ENCODE measurements around the gene INSL3.

Gene INSL3

DNA sequence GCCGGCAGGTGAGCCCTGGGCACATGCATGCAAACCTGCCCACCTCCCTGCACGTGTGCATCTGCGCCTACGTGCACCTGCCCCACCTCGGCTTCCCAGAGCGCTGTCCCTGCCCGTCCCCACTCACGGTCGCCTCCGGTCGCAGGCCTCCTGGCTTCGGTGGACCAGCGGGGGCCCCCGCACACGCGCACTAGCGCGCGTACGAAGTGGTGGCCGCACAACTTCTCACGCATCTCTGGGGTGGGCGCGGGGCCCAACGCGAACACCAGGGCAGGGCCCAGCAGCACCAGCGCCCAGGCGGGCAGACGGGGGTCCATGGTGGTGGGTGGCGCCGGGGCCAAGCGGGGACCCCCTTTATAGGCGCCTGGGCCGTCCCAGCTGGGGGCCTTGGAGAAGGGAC, at the start of gene INSL3:
Gene INSL3 (minus strand): TSS at position 330 of the 400 bp plus-strand sequence. CDS start 13 bp downstream, at position 317.
- DNase-seq (ENCODE audit: low spot score), result no peak

GRCh38 chr19:17869114-17869608, 47.8 kb upstream of the INSL3 start:
- DNase-seq (ENCODE audit: low spot score), result no peak

- DNase-seq (ENCODE audit: low spot score), result no peak
Measured at GRCh38 chr19:17868669-17869068, 47.4 kb upstream of the INSL3 start.

DNA sequence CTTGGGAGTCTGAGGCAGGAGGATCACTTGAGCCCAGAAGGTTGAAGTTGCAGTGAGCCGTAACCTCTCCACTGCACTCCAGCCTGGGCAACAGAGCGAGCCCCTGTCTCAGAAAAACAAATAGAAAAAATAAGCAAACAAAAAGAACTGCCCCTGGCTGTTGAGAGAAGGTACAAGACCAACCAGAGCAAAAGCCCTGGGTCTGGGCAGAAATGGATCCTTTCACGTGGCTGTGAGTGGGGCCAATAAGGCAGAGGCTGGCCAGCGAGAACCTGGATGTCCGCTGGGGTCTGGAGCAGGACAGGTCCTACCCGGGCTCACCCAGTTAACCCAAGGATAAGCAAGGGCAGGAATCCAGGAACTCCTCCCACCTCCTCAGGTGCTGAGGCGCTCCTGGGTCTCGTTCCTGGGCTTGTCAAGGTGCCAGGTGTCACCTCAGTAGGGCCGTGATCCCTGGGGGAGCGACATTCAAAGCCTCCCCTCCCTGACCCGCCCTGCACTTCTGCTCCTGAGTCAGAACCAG, 45.7 kb upstream of the INSL3 start:
- peak; percentile 53 for DNase-seq (ENCODE audit: low spot score)

GRCh38 chr19:17866312-17866963, 45.1 kb upstream of the INSL3 start:
- no peak for DNase-seq (ENCODE audit: low spot score)

DNA sequence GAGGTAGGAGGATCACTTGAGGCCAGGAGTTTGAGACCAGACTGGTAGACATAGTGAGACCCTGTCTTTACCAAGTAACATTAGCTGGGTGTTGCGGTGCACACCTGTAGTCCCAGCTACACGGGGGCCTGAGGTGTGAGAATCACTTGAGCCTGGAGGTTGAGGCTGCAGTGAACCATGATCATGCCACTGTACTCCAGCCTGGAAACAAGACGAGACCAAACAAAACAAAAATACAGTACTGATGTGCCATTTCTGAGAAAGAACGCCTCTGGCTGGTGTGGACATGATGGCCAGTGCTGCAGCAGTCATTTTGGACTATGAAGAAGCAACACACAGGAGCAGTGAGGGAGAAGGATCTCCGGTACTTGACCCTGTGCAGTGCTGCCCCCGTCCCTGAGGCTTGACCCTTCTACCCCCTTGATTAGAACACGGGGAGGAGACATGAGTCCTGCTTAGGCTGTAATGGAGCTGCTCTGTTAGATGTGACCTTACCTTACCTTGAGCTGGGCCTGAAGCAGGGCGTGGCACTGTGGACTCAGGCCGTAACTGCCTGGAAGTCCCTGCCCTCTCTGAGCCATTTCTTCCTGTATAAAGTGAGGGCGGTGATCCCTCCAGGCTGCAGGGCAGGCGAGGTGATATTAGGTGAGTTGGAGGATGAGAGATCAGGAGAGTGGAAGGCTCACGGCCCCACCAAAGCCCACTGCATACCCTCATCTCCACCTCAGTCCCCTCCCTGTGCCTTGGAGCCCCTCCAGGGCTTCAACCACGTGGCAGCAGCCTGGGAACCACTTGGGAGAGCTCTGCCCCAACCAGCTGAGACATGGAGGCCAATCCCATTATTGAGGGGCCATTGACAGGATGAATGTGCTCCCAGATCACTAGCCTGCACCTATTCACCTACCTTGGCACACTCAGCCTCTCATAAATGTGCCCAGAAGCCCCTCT, 44.3 kb upstream of the INSL3 start:
- DNase-seq (ENCODE audit: low spot score), result peak; percentile 62

DNA sequence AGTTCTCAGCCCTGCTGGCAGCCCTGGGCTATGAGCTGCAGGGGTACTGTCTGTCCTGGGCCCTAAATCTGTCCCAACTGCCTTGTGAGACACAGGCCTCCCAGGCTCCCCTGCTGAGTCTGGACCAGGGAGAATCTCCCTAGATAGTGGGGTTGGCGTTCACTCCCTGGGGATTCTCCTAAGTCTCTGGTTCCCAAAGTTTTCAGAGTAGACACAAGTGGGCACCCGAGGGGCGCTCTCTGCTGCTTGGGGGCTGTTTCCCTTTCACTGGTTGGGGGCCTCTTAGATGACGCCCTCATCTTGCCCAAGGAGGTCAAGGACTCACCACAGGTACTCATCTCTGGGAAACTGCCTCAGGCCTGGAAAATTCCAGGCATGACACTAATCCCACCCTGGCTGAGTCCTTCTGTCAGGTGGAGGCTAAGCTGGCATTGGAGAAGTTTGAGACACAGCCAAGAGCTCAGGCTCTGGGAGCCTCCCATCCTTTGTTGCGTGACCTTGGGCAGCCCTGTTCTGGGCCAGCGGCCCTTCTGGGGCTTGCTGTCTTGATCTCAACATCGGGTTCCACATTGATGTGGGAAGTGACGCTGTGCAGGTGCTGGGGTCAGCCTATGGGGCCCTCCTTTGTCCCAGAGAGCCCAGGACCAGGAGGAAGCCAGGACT, 42.3 kb upstream of the INSL3 start:
- DNase-seq (ENCODE audit: low spot score), result peak; percentile 36

- DNase-seq (ENCODE audit: low spot score), result no peak
Measured at GRCh38 chr19:17862711-17863519, 41.6 kb upstream of the INSL3 start.

DNA sequence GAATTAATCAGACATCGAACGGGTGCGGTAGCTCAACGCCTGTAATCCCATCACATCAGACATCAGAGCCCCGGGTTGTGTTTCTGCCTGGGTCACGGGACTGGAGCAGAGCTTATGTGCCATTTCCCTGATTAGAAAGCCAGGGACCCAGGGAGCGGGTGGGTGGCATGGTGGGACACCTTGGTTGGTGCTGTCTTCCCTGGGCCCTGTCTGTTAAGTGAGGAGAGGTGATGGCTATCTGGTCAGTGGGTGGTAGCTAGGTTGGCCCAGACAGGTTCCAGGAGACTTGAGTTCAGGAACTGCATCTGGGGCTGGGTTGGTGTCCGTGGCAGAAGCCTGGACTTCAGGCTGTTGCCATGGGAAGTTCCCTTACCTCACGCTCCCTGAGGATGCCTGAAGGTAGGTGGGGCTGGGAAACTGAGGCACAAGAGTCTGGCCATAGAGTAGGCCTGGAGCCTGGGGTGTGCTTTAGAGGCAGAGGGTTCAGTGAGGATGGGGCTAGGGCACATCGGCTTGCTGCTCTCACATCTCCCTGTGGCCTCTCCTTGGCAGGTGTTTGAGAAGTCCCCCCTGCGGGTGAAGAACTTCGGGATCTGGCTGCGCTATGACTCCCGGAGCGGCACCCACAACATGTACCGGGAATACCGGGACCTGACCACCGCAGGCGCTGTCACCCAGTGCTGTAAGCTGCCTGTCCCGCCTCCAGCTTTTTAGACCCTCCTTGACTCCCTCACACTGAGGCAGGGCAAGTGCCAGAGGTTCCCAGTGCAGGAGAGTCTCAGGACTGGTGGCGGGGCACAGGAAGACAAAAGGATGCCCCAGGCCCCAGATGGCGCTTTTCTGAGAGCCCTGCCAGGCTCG, 40.5 kb upstream of the INSL3 start:
- DNase-seq (ENCODE audit: low spot score), result peak; percentile 31

- peak; percentile 24 for DNase-seq (ENCODE audit: low spot score)
Measured at GRCh38 chr19:17860993-17861360, 39.7 kb upstream of the INSL3 start.

GRCh38 chr19:17860331-17860992, 39.1 kb upstream of the INSL3 start:
- peak; percentile 26 for DNase-seq (ENCODE audit: low spot score)

DNA sequence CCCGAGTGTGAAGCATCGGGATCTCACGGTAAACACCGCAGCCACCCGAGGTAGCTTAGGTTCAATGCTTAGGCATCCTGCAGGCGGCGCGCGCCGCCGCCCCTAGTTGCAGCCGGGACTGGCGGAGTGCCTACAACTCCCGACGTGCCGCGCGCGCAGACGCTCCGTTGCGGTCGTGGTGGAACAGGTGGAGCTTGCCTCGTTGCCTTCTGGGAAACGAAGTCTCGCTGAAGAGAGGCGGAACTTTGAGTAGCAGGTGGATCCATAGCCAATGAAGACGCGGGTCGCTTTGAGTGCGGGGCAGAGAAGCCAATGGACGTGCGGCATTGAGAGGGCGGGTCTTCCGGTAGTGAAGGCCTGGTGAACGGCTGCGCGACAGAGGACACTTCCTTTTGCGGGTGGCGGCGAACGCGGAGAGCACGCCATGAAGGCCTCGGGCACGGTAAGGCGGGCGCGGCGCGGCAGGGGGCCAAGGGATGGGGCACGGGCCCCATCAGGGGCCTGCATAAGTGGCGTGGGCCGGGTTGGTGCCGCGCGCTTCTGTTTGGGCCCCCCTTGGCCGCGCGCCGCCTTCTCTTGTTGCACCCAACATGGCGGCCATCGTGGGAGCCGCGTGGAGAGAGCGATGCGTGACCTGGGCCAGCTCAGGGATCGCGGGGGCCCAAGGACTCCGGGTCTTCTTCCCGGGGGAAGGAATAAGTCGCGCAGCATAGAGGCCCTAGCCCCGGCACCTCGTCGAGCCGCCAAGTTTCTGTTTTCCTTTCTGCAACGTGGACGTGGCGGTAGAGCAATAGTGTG, 38.4 kb upstream of the INSL3 start, which contains the start of gene RPL18A:
Gene RPL18A (plus strand): TSS at position 378 of the 798 bp plus-strand sequence. CDS start 47 bp downstream, at position 425.
- DNase-seq (ENCODE audit: low spot score), result peak; percentile 100

GRCh38 chr19:17855280-17856152, 34.2 kb upstream of the INSL3 start:
- peak; percentile 85 for DNase-seq (ENCODE audit: low spot score)

DNA sequence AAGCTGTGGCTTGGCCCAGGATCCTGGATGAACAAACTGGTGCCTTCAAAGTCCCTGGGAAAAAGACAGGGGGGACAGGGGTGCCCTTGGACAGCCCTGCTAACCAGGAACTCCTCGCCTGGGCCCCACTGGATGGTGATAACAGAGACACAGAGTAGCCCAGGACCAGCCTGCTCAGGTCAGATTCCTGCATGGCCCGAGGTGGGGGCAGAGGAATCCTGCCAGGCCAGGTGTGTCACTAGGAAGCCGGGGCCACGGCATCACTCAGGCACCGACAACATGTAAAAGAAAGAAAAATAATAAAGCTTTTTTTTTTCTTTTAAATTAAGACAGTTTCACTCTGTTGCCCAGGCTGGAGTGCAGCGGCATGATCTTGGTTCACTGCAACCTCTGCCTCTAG, 32.7 kb upstream of the INSL3 start:
- no peak for DNase-seq (ENCODE audit: low spot score)

DNA sequence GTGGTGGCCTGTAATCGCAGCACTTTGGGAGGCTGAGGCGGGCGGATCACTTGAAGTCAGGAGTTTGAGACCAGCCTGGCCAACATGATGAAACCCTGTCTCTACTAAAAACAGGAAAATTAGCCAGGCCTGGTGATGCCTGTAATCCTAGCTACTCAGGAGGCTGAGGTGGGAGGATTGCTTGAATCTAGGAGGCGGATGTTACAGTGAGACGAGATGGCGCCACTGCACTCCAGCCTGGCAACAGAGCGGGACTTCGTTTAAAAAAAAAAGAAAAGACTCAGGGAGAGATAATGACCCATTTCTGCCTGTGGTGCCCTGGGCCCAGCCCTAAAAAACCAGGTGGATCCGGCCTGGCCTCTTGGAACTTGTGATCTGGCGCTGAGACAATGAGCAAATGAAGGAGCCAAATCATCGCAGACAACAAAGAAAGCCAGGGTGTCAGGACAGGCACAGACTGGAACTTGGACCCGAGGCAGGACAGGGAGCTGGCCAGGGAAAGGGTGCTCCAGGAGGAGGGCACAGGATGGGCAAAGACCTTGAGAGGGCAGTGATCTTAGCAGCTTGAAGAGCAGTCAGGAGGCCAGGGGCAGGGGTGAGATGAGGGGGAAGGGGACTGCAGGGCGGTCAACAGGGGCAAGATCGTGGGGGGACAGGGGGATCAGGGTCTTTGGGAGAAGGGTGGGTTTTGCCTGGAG, 27.4 kb upstream of the INSL3 start:
- DNase-seq (ENCODE audit: low spot score), result no peak

DNA sequence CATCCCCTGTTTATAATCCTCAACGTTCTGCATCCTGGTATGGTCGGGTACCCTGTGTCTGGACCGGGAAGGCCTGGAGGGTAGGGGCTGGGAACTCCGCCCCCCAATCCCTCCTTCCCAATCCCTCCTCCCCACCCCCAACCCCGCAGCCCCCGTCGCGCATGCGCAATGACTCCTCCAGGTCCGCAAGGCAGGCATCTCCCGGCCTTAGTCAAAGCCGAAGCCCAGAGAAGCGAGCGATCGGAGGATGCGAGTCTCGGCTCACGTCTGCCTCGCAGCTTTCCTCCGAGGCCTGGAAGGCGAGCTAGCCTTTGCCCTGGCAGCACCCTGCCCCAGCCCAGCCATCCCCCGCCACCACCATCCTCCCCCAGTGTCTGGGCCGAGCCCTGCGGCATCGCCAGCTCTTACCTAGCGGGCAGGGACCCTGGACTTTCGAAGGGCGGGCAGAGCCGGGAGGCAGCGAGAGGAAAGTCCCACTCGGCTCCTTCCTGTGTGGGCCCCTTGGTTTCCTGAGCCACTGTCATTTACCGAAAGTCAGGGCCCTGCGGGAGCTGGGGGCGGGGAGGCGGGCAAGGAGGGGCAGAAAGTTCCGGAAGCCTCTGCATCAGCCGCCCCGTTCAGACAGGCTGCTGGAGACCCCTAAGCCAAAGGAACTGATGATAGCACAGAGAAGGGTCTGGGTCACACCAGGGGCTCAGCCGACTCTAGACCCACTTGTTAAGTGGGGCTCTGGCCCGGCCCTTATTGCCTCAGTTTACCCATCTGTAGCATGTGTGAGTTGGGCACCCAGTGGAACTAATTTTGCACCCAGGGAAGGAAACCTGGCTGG, 26.4 kb upstream of the INSL3 start, which contains the start of gene JAK3:
Gene JAK3 (minus strand): TSS at position 445 of the 829 bp plus-strand sequence. CDS start 3,565 bp downstream, outside the sequence.
- DNase-seq (ENCODE audit: low spot score), result peak; percentile 66
